B cell (primary cell): ENCODE data around the gene TSPAN31. TPM values are rescaled to one million over a fixed set of nuclear protein-coding genes. Genes with fewer than 3 reads are reported as not detected.
A peak's percentile ranks its signal among the peaks of the same experiment; 100 is the strongest.

Experiments
- ATAC-seq: fragments of 200-7000 bp; cut with Tn5 transposase; one replicate; pipeline ENCODE4 v1.10.0; 2021; ENCODE audit warnings: low read depth, mild to moderate bottlenecking, moderate number of reproducible peaks, moderate library complexity
- CTCF ChIA-PET: fragments of 350-600 bp; sonication (Branson Sonifier 250); formaldehyde crosslinking; loops from one replicate; lab custom pipeline; 2021; ENCODE audit warnings: antibody characterized with exemption, inconsistent platforms; lab: Charles Lee
- POLR2A ChIA-PET: fragments of 350-600 bp; sonication (Branson Sonifier 250); formaldehyde crosslinking; loops from one replicate; lab custom pipeline; 2021; ENCODE audit warnings: antibody characterized with exemption; lab: Charles Lee
- DNase-seq: peaks from one replicate; pipeline ENCODE4 v3.0.0; 2013
- H2AFZ ChIP-seq: 2 replicates; pipeline ENCODE4 v1.6.1; 2012; ENCODE audit warnings: mild to moderate bottlenecking, low read depth, low read length; ENCODE audit not compliant: insufficient read depth, poor library complexity, severe bottlenecking
- H3K27ac ChIP-seq, 2 donors: 1 replicate in 1 of 2; 2 replicates in 1 of 2; pipeline ENCODE4 v1.5.1; 2012 to 2013; ENCODE audit warnings: low read length in 2 of 2, mild to moderate bottlenecking in 2 of 2, moderate library complexity in 1 of 2
- H3K27me3 ChIP-seq, 4 experiments: fragments of 200-600 bp in 1 of 4; sonication (generic) in 1 of 4; replicated peaks in 1 of 4; 1 replicate in 2 of 4; 2 replicates in 2 of 4; pipeline versions ENCODE4 v1.6.1 to v1.7.0; 2013 to 2016; ENCODE audit warnings: low read length in 3 of 4, mild to moderate bottlenecking in 2 of 4, mixed read lengths in 1 of 4, moderate library complexity in 1 of 4; ENCODE audit not compliant: insufficient read depth in 4 of 4, control insufficient read depth in 3 of 4; ENCODE audit errors: control extremely low read depth in 1 of 4
- H3K36me3 ChIP-seq, 2 experiments: replicated peaks in 1 of 2; 1 replicate in 1 of 2; 2 replicates in 1 of 2; pipeline versions ENCODE4 v1.6.1 to v1.7.1; 2013; ENCODE audit warnings: low read length in 1 of 2; ENCODE audit not compliant: insufficient read depth in 2 of 2, control insufficient read depth in 1 of 2; ENCODE audit errors: control extremely low read depth in 1 of 2, extremely low read depth in 1 of 2
- H3K4me1 ChIP-seq, 2 donors: fragments of 200-600 bp in 1 of 2; sonication (generic) in 1 of 2; 1 replicate in 1 of 2; 2 replicates in 1 of 2; pipeline versions ENCODE4 v1.5.1 to v1.6.1; 2013 to 2017; ENCODE audit warnings: low read length in 2 of 2; ENCODE audit not compliant: control insufficient read depth in 2 of 2, insufficient read depth in 2 of 2
- H3K4me2 ChIP-seq: replicated peaks from 2 replicates; pipeline ENCODE3; 2012; ENCODE audit warnings: mild to moderate bottlenecking, low read depth, low read length; ENCODE audit not compliant: poor library complexity, severe bottlenecking
- H3K4me3 ChIP-seq, 5 experiments: fragments of 200-600 bp in 1 of 5; sonication (generic) in 1 of 5; 1 replicate in 3 of 5; 2 replicates in 2 of 5; pipeline versions ENCODE4 v1.5.1 to v1.7.0; 2011 to 2016; ENCODE audit warnings: low read length in 4 of 5, mild to moderate bottlenecking in 4 of 5, low read depth in 2 of 5, control low read depth in 1 of 5, moderate library complexity in 1 of 5; ENCODE audit not compliant: insufficient read depth in 1 of 5; ENCODE audit errors: control extremely low read depth in 1 of 5, extremely low read depth in 1 of 5
- H3K79me2 ChIP-seq: fragments of 200-600 bp; sonication (generic); one replicate; pipeline ENCODE4 v1.6.0; 2016; ENCODE audit warnings: low read length; ENCODE audit not compliant: control insufficient read depth, insufficient read depth
- H3K9ac ChIP-seq: fragments of 200-600 bp; sonication (generic); 2 replicates; pipeline ENCODE4 v1.6.1; 2017; ENCODE audit warnings: mild to moderate bottlenecking, low read length, moderate library complexity
- H3K9me3 ChIP-seq, 3 donors: one replicate each; pipeline versions ENCODE4 v1.6.1 to v1.7.1; 2013; ENCODE audit warnings: low read length in 2 of 3; ENCODE audit not compliant: control insufficient read depth in 2 of 3, insufficient read depth in 1 of 3; ENCODE audit errors: control extremely low read depth in 1 of 3
- H4K20me1 ChIP-seq: 2 replicates; pipeline ENCODE4 v1.6.0; 2012; ENCODE audit warnings: mild to moderate bottlenecking, low read length; ENCODE audit not compliant: insufficient read depth, control insufficient read depth, poor library complexity, severe bottlenecking
- H3K27ac Mint-ChIP-seq: one replicate; pipeline ENCODE4 v1.8.0; 2021; ENCODE audit warnings: mixed read lengths
- H3K27me3 Mint-ChIP-seq: one replicate; pipeline ENCODE4 v1.8.0; 2021; ENCODE audit warnings: mixed read lengths
- H3K4me1 Mint-ChIP-seq: one replicate; pipeline ENCODE4 v1.8.0; 2021; ENCODE audit warnings: mixed read lengths
- H3K4me3 Mint-ChIP-seq: one replicate; pipeline ENCODE4 v1.8.0; 2021; ENCODE audit warnings: mixed read lengths
- H3K9me3 Mint-ChIP-seq: one replicate; pipeline ENCODE4 v1.8.0; 2022; ENCODE audit warnings: mixed read lengths; ENCODE audit not compliant: insufficient read depth
- EZH2 ChIP-seq: IDR thresholded peaks from 2 replicates; pipeline ENCODE4 v1.6.1; 2012; ENCODE audit warnings: borderline replicate concordance, low read depth, mild to moderate bottlenecking, moderate library complexity, low read length; ENCODE audit not compliant: insufficient read depth, poor library complexity, severe bottlenecking
- WGBS: methylation state at CpG from one replicate; pipeline ENCODE4 v1.1.5; 2013; ENCODE audit warnings: missing lambda C conversion rate; ENCODE audit not compliant: insufficient coverage; 5-methylcytosine and 5-hydroxymethylcytosine counted together
- intact Hi-C: fragments of 100-400 bp; cut with micrococcal nuclease; formaldehyde crosslinking; loops from one replicate; pipeline ENCODE4 v1.10.0; 2022
- polyA plus RNA-seq: library from polyadenylated mRNA; depleted of rRNA; stranded (reverse); fragments of >200 nt; gene quantifications from 2 replicates; pipeline ENCODE4 v1.2.3, GENCODE V29; 2012
- total RNA-seq, 2 donors: library from RNA; stranded (reverse); fragments of 120-200 nt in 1 of 2; gene quantifications; 1 replicate in 1 of 2; 2 replicates in 1 of 2; pipeline versions ENCODE4 v1.2.3 to v1.2.4, GENCODE V29; 2013 to 2022
- TF ChIP-seq, protein P1 (sequence below): fragments of 200-600 bp; IDR thresholded peaks from one replicate; pipeline ENCODE4 v1.8.0; 2022; ENCODE audit warnings: antibody characterized with exemption, mild to moderate bottlenecking

Gene TSPAN31
- total and polyA plus RNA-seq, 2 donors (not counting 1 experiment from before 2014, with no cell fraction given): 24.0 to 29.6 TPM

DNA sequence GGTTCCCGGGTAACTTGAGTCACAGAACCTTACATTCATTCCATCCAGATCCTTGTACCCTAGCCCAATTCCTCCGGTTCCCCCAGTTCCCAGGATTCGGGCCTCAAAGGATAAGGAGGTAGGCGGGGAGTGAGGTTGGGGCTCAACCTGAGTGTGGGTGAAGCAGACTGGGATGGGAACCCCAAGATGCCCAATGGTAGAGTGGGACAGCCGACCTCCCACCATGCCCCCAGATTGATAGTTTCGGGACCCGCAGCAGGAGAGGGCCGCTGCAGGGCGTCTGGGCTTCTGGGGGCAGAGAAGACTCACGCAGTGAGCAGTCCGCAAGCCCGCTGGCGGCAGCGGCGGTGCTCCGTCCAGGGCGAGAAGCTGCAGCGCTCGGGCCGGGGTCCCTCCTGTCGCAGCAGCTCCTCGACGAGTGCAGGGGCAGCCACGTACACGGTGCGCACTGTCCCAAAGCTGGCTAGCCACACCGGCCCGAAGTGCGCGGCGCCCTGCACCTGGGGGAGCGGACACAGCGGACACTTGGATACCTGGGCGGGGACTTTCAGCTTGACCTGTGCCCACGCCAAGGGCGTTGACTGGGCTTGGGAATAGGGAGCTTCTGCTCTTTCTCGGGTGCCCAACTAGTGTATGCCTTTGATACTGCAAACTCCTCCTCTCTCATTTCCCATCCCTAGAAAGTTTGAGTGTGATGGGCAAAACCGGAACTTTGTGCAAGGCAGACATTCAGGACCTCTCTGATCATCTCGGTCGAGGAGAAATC is 21.0 kb downstream of the TSPAN31 start:
- Histone ChIP-seq H3K27me3 (peaks cover 0 to 38% (median 26%) of the 10 kb centered on the region in 4 experiments), H3K4me2 (peak overlapping the region; percentile 87), H3K79me2 (peaks cover 30% of the 10 kb centered on the region), H3K36me3 (peaks cover 0 to 8% of the 10 kb centered on the region in 2 experiments), H3K9me3 (peaks cover 0 to 13% (median 0%) of the 10 kb centered on the region in 3 donors), H3K4me1 (peaks cover 29 to 32% of the 10 kb centered on the region in 2 donors), H3K27ac (no peak overlapping the region), H3K9ac (peak overlapping the region; percentile 64), H3K4me3 (peak overlapping the region in 4 of 5 experiments; percentile 48 to 63 (median 58)), H2AFZ (peak overlapping the region; percentile 77), H4K20me1 (peaks cover 30% of the 10 kb centered on the region)
- Mint-ChIP-seq H3K4me1 (peaks cover 33% of the 10 kb centered on the region), H3K4me3 (peak overlapping the region; percentile 93), H3K9me3 (no peaks in the 10 kb centered on the region), H3K27ac (no peak overlapping the region), H3K27me3 (peaks cover 24% of the 10 kb centered on the region)
- TF ChIP-seq EZH2: no peak
- TF ChIP-seq, protein P1, sequence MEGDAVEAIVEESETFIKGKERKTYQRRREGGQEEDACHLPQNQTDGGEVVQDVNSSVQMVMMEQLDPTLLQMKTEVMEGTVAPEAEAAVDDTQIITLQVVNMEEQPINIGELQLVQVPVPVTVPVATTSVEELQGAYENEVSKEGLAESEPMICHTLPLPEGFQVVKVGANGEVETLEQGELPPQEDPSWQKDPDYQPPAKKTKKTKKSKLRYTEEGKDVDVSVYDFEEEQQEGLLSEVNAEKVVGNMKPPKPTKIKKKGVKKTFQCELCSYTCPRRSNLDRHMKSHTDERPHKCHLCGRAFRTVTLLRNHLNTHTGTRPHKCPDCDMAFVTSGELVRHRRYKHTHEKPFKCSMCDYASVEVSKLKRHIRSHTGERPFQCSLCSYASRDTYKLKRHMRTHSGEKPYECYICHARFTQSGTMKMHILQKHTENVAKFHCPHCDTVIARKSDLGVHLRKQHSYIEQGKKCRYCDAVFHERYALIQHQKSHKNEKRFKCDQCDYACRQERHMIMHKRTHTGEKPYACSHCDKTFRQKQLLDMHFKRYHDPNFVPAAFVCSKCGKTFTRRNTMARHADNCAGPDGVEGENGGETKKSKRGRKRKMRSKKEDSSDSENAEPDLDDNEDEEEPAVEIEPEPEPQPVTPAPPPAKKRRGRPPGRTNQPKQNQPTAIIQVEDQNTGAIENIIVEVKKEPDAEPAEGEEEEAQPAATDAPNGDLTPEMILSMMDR: no peak
- ChIA-PET CTCF (interaction anchor here (0.5 to 3.0 kb wide), 9 partner anchors 9 to 139 kb away, joined by 3 to 37 read pairs (median 4); partner anchors contain the start of genes CDK4 and TSFM), POLR2A (interaction anchor here (0.6 to 1.1 kb wide), 2 partner anchors 10 to 269 kb away, joined by 4 read pairs; no protein-coding TSS in a partner anchor)
- intact Hi-C loops: loop anchor here (1.0 kb wide), 1 partner anchor 10 kb away; no protein-coding TSS in a partner anchor
- ATAC-seq: peak; percentile 22
- WGBS: 6% methylated on average over 31 of the region's 40 CpGs
- DNase-seq: peak; percentile 47
